ENCODE results near the gene OVCA2. TPM values are rescaled to one million over a fixed set of nuclear protein-coding genes. Genes with fewer than 3 reads are reported as not detected.

The OVCA2 gene
- total RNA-seq, 1 experiment from 2014 or later: 27.3 TPM

DNA sequence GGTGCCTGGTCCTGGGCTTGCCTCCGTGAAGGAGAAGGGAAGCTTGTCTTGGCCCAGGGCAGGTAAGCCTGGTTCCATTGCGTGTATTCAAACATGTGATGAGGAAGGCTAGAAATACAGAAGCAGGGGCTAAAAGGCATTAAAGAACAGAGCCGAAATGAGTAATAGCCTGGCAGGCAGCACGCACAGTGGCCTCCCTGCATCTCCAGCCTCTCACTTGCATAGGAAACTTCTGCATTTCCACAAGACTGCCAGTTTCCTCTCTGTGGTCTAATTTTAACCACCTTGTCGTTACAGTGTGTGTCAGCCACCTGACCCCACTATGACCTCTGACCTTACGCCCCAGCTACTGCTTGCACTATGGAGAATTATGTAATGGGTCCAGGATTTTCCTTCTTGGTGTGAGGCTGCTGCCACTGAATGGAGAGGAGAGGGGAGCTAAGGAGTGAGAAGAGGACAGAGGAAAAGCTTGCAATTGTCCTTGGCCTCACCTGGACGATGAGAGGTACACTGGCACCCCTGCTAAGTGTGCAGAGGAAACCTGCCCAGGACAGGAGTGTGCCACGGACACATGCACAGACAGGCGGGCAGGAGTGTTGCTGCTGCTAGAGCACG lies 45.9 kb downstream of the OVCA2 start (continued):
- TF ChIP-seq, protein P1, sequence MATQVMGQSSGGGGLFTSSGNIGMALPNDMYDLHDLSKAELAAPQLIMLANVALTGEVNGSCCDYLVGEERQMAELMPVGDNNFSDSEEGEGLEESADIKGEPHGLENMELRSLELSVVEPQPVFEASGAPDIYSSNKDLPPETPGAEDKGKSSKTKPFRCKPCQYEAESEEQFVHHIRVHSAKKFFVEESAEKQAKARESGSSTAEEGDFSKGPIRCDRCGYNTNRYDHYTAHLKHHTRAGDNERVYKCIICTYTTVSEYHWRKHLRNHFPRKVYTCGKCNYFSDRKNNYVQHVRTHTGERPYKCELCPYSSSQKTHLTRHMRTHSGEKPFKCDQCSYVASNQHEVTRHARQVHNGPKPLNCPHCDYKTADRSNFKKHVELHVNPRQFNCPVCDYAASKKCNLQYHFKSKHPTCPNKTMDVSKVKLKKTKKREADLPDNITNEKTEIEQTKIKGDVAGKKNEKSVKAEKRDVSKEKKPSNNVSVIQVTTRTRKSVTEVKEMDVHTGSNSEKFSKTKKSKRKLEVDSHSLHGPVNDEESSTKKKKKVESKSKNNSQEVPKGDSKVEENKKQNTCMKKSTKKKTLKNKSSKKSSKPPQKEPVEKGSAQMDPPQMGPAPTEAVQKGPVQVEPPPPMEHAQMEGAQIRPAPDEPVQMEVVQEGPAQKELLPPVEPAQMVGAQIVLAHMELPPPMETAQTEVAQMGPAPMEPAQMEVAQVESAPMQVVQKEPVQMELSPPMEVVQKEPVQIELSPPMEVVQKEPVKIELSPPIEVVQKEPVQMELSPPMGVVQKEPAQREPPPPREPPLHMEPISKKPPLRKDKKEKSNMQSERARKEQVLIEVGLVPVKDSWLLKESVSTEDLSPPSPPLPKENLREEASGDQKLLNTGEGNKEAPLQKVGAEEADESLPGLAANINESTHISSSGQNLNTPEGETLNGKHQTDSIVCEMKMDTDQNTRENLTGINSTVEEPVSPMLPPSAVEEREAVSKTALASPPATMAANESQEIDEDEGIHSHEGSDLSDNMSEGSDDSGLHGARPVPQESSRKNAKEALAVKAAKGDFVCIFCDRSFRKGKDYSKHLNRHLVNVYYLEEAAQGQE (IDR thresholded peaks at IDR 0.05; ENCODE audit: low read depth): no peak
- no peak for TF ChIP-seq SRF (IDR thresholded peaks at IDR 0.05; ENCODE audit: low read depth)
- TF ChIP-seq SIN3A (IDR thresholded peaks at IDR 0.05; ENCODE audit: low read depth): no peak
- TF ChIP-seq, protein P2, sequence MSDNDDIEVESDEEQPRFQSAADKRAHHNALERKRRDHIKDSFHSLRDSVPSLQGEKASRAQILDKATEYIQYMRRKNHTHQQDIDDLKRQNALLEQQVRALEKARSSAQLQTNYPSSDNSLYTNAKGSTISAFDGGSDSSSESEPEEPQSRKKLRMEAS (IDR thresholded peaks at IDR 0.05): no peak
- TF ChIP-seq TCF7L2 (IDR thresholded peaks at IDR 0.05; ENCODE audit: borderline replicate concordance, extremely low read depth, insufficient read depth, insufficient read length): no peak
- no peak for TF ChIP-seq EGR1 (IDR thresholded peaks at IDR 0.05; ENCODE audit: low read depth)

DNA sequence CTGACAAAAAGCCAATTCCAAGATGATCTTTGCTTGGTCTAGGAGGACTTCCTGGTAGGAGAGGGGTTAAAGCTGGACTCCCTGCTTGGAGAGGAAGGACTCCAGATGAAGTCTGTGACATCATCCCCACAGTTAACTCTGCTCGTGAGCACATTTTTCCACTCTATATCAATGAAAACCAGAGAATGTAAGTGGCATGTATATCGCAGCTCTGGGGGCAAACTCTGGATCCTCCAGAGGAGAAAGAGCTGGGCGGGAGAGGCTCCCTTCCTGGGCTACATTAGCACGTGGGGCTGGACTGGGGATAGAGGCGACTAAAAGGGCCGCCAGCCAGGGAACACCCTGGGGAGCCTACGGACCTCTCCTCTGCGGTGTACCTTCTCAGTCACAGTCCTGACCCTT lies 47.2 kb downstream of the OVCA2 start:
- no TSS peak for BruUV-seq (replicated peaks)
- H3K9me2 ChIP-seq (ENCODE audit: insufficient read depth): no peaks in the 10 kb centered on the region
- H2AFZ ChIP-seq (ENCODE audit: low read depth, low read length, poor library complexity, severe bottlenecking): no peak overlapping the region
- H3K27ac ChIP-seq (ENCODE audit: low read depth, low read length): no peak overlapping the region
- H3K4me2 ChIP-seq (ENCODE audit: low read length): no peak overlapping the region
- DNase-seq (ENCODE audit: low read depth, low spot score): no peak
- H3K9me3 ChIP-seq (ENCODE audit: control insufficient read depth in 1 of 2, insufficient read depth in 1 of 2, low read depth in 1 of 2, low read length in 2 of 2): no peaks in the 10 kb centered on the region
- H3K79me2 ChIP-seq (ENCODE audit: insufficient read depth, low read length): no peaks in the 10 kb centered on the region
- no peaks in the 10 kb centered on the region for H4K20me1 ChIP-seq (ENCODE audit: insufficient read depth)
- H3K9ac ChIP-seq (ENCODE audit: low read length): no peak overlapping the region
- H3K4me3 ChIP-seq (replicated peaks in 1 of 2; ENCODE audit: low read depth in 1 of 2, low read length in 2 of 2): no peak overlapping the region
- peaks cover 6 to 16% of the 10 kb centered on the region in 2 experiments; a peak in 3 of 4 replicates for H3K4me1 ChIP-seq (ENCODE audit: control insufficient read depth in 1 of 2, insufficient read depth in 2 of 2, low read length in 2 of 2)
- intact Hi-C loops (cut with micrococcal nuclease): no loop called here
- ChIA-PET CTCF (no interaction called here), POLR2A (no interaction called here), RAD21 (ENCODE audit: low non-redundant PET in 1 of 2, low total read pairs in 2 of 2, uncharacterized antibody in 2 of 2, unreplicated experiment in 2 of 2) (no interaction called here)
- no peak for TF ChIP-seq ZFX (IDR thresholded peaks at IDR 0.05)
- TF ChIP-seq, protein P2 (IDR thresholded peaks at IDR 0.05): no peak
- no peak for TF ChIP-seq CBX3 (IDR thresholded peaks at IDR 0.05; ENCODE audit: low read depth)
- TF ChIP-seq SP1 (IDR thresholded peaks at IDR 0.05; ENCODE audit: low read depth): no peak
- TF ChIP-seq SRF (IDR thresholded peaks at IDR 0.05; ENCODE audit: low read depth): no peak
- TF ChIP-seq POLR2A (IDR thresholded peaks at IDR 0.05; ENCODE audit: borderline replicate concordance, extremely low read depth, insufficient read depth, insufficient read length): no peak
- TF ChIP-seq, protein P3, sequence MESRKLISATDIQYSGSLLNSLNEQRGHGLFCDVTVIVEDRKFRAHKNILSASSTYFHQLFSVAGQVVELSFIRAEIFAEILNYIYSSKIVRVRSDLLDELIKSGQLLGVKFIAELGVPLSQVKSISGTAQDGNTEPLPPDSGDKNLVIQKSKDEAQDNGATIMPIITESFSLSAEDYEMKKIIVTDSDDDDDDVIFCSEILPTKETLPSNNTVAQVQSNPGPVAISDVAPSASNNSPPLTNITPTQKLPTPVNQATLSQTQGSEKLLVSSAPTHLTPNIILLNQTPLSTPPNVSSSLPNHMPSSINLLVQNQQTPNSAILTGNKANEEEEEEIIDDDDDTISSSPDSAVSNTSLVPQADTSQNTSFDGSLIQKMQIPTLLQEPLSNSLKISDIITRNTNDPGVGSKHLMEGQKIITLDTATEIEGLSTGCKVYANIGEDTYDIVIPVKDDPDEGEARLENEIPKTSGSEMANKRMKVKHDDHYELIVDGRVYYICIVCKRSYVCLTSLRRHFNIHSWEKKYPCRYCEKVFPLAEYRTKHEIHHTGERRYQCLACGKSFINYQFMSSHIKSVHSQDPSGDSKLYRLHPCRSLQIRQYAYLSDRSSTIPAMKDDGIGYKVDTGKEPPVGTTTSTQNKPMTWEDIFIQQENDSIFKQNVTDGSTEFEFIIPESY (IDR thresholded peaks at IDR 0.05; ENCODE audit: extremely low read depth, insufficient replicate concordance, low read length): no peak
- TF ChIP-seq ELF1 (IDR thresholded peaks at IDR 0.05; ENCODE audit: borderline replicate concordance, low read depth): no peak
- no peaks in the 10 kb centered on the region for H3K27me3 ChIP-seq (ENCODE audit: insufficient read depth, low read length)
- H3K36me3 ChIP-seq (ENCODE audit: control insufficient read depth in 1 of 2, insufficient read depth in 2 of 2, low read length in 2 of 2): no peaks in the 10 kb centered on the region
- no peak for ATAC-seq

Data from HCT116 (cell line).